OCI-LY7 (cell line): ENCODE data around the gene SRGAP3.

Source experiments
- CTCF ChIP-seq: fragments of 200-600 bp; sonication (generic); conservative IDR thresholded peaks from 2 replicates; pipeline ENCODE4 v1.5.1; 2014; ENCODE audit warnings: mild to moderate bottlenecking, antibody characterized with exemption, low read length, moderate library complexity, mixed read lengths
- EZH2phosphoT487 ChIP-seq: fragments of 200-600 bp; sonication (generic); IDR thresholded peaks from 2 replicates; pipeline ENCODE4 v1.6.1; 2018; ENCODE audit warnings: low read depth, borderline replicate concordance, mild to moderate bottlenecking, mixed run types, antibody characterized with exemption, low read length, moderate library complexity, mixed read lengths

DNA sequence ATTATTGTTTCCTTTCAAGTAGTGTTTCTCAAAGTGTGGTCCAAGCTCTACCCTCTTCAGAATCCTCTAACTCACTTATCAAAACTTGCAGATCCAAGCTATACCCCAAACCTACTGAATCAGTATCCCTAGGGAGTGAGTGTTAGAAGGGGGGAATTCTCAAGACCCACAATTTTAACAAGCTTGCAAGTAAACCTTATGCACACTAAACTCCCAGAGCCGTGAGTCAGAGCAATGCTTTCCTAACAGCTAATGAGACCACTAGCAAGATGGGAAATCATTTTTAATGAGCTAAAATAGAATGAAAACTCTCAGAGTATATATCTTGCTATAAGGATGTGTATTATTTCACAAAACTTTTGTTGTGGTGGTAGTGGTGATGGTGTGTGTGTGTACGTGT lies 41.1 kb upstream of the SRGAP3 start:
- TF ChIP-seq CTCF = no peak
- TF ChIP-seq EZH2phosphoT487 = no peak
